PFSK-1 (cell line): Measurements from ENCODE around the gene APOBEC3F.

ENCODE experiments used
- FOXP2 ChIP-seq: optimal IDR thresholded peaks from 2 replicates; pipeline ENCODE3; 2011; ENCODE audit warnings: borderline replicate concordance, control low read depth, inconsistent platforms; ENCODE audit not compliant: insufficient read depth; ENCODE audit errors: extremely low read length, extremely low read depth
- POLR2AphosphoS5 ChIP-seq: IDR thresholded peaks from 2 replicates; pipeline ENCODE4 v1.6.1; 2012; ENCODE audit warnings: low read depth, mild to moderate bottlenecking, control low read depth, low read length, moderate library complexity
- REST ChIP-seq, 2 experiments: IDR thresholded peaks; 2 replicates each; pipeline versions ENCODE4 v1.6.1 to v1.8.0; 2011 to 2012; ENCODE audit warnings: low read depth in 2 of 2, low read length in 2 of 2, control low read depth in 1 of 2, inconsistent platforms in 1 of 2, mild to moderate bottlenecking in 1 of 2, moderate library complexity in 1 of 2; ENCODE audit not compliant: insufficient read depth in 1 of 2
- SIN3A ChIP-seq: IDR thresholded peaks from 2 replicates; pipeline ENCODE4 v1.6.1; 2012; ENCODE audit warnings: mild to moderate bottlenecking, low read length, moderate library complexity, borderline replicate concordance; ENCODE audit not compliant: insufficient read depth
- TAF1 ChIP-seq: IDR thresholded peaks from 2 replicates; pipeline ENCODE4 v1.6.1; 2012; ENCODE audit warnings: low read length, control low read depth, borderline replicate concordance; ENCODE audit not compliant: insufficient read depth

The APOBEC3F gene

DNA sequence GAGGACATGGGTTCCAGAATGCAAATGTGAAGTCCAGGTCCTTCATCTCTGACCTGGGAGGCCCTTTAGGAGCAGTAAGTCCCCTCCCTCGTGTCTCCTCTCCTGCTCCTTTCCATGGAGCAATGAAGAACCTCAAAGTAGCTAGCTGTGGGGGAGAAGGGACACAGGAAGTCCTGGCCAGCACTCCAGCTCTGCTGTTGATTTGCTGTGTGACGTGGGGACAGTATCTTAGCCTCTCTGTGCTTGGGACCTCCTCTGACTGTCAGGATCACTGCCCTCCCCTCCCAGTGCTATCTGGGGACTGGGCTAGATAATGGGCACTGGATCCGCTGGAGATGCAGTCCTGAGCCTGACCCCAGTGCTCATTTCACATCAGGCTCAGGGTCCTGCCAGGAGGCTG is 55.3 kb downstream of the APOBEC3F start:
- TF ChIP-seq FOXP2, result no peak
- TF ChIP-seq SIN3A, result no peak
- TF ChIP-seq POLR2AphosphoS5, result no peak
- TF ChIP-seq TAF1, result no peak
- no peak for TF ChIP-seq REST (IDR thresholded peaks at IDR 0.05; ENCODE audit: insufficient read depth in 1 of 2, low read depth in 2 of 2, low read length in 2 of 2)

DNA sequence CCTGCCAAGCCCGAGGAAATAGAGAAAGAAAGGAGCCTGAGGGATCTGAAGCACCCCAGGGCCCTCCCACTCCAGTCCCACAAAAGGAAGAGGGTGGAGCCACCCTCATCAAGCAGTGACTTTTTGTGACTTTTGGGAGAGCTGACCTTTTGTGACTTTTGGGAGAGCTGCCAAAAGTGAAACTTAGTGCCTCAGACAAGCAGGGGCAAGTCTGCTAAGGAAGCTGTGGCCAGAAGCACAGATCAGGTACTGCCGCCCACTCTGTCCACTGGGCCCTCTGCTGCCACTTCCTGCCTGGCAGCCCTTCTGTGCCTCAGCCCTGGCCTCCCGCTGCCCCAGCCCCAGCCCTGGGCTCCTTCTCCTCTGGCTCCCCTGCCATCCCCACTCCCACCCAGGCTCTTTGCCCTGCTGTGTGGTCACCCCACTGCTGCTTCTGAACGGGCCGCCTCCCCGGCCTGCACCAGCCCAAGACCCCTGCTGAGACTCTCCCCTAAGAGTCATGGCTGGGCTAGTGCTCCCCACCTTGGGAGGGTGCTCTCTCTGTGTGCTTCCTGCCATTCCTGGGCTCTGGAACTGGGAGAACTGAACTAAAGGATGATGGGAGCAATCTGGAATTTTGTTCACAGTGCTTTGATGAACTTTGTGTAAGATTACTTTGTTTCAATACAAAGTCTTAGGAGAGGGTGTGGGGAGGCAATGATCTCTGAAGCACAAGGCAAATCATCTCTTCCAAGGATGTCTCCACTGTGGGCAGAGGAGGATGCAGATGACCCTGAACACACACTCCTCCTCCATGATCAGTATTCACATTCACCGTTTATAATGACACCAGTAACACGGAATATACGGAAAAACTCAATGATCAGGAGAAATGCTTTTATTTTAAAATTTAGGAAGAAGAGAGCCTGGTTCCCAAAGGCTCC is 56.7 kb downstream of the APOBEC3F start, which contains the start of gene APOBEC3H:
Gene APOBEC3H (plus strand): TSS at position 147 of the 923 bp plus-strand sequence. CDS start 3,035 bp downstream, outside the sequence.
- no peak for TF ChIP-seq POLR2AphosphoS5
- no peak for TF ChIP-seq REST (IDR thresholded peaks at IDR 0.05; ENCODE audit: insufficient read depth in 1 of 2, low read depth in 2 of 2, low read length in 2 of 2)
- no peak for TF ChIP-seq SIN3A
- TF ChIP-seq FOXP2, result no peak
- no peak for TF ChIP-seq TAF1

GRCh38 chr22:39098026-39098425 is 57.4 kb downstream of the APOBEC3F start:
- TF ChIP-seq POLR2AphosphoS5, result no peak
- TF ChIP-seq SIN3A, result no peak
- no peak for TF ChIP-seq TAF1
- no peak for TF ChIP-seq FOXP2
- no peak for TF ChIP-seq REST (IDR thresholded peaks at IDR 0.05; ENCODE audit: insufficient read depth in 1 of 2, low read depth in 2 of 2, low read length in 2 of 2)

GRCh38 chr22:39098576-39098975 is 57.9 kb downstream of the APOBEC3F start:
- TF ChIP-seq REST (IDR thresholded peaks at IDR 0.05; ENCODE audit: insufficient read depth in 1 of 2, low read depth in 2 of 2, low read length in 2 of 2) (no peak), FOXP2 (no peak), SIN3A (no peak), POLR2AphosphoS5 (no peak), TAF1 (no peak)
